Immature natural killer cell (primary cell): Measurements from ENCODE around the gene SPINK2. TPM values are rescaled to one million over a fixed set of nuclear protein-coding genes. Genes with fewer than 3 reads are reported as not detected.

Experiments
- polyA plus RNA-seq, 3 donors: library from polyadenylated mRNA; unstranded; fragments of 300-500 nt; fragmentation: Illumina TruSeq; gene quantifications; one replicate each; pipeline ENCODE4 v1.2.3, GENCODE V29; 2021

SPINK2 gene
- polyA plus RNA-seq, 3 donors from 2014 or later: 17.0 to 96.4 (median 68.9) TPM

Other genes starting within 250 kb of the SPINK2 start
- gene HOPX, start 140.4 kb downstream of the SPINK2 start, polyA plus RNA-seq: 1,000 to 10,000 TPM; 1,315 to 2,032 (median 1,652) TPM
- gene REST, start 86.2 kb upstream of the SPINK2 start, polyA plus RNA-seq: 100 to 1,000 TPM; 106 to 193 (median 144) TPM
- 10 to 100 TPM; 12.2 to 18.9 (median 14.3) TPM for gene NOA1, start 155.9 kb upstream of the SPINK2 start, polyA plus RNA-seq
- 10 to 100 TPM; 40.7 to 71.6 (median 68.8) TPM for gene POLR2B, start 157.2 kb upstream of the SPINK2 start, polyA plus RNA-seq